ENCODE results near the gene WNT7B.

The WNT7B gene

GRCh38 chr22:45923212-45923611, 53.8 kb downstream of the WNT7B start:
- TF ChIP-seq CTCF (IDR thresholded peaks at IDR 0.05): no peak

GRCh38 chr22:45922661-45923060, 54.3 kb downstream of the WNT7B start:
- TF ChIP-seq CTCF (IDR thresholded peaks at IDR 0.05): no peak

- TF ChIP-seq CTCF (IDR thresholded peaks at IDR 0.05): no peak
Measured at GRCh38 chr22:45922256-45922655, 54.7 kb downstream of the WNT7B start.

- TF ChIP-seq CTCF (IDR thresholded peaks at IDR 0.05): no peak
Measured at GRCh38 chr22:45919504-45920286, 57.3 kb downstream of the WNT7B start.

GRCh38 chr22:45918459-45919370, 58.2 kb downstream of the WNT7B start:
- TF ChIP-seq CTCF (IDR thresholded peaks at IDR 0.05): no peak

- no peak for TF ChIP-seq CTCF (IDR thresholded peaks at IDR 0.05)
Measured at GRCh38 chr22:45917700-45918458, 59.1 kb downstream of the WNT7B start.

- TF ChIP-seq CTCF (IDR thresholded peaks at IDR 0.05): no peak
Measured at GRCh38 chr22:45917146-45917545, 59.8 kb downstream of the WNT7B start.

Measured in LNCAP (cell line).